ENCODE measurements around the gene THADA.
"Not testable (repeated sequence)": the region's sequence is repeated elsewhere in the genome, so short reads cannot be mapped to it uniquely, and the experiment has no call there.

Gene THADA

GRCh38 chr2:43455296-43455695 lies 140.5 kb downstream of the THADA start:
- H3K27ac ChIP-seq (ENCODE audit: low read depth, low read length), result no peak overlapping the region
- no peaks in the 10 kb centered on the region for H3K9me3 ChIP-seq (ENCODE audit: control insufficient read depth, insufficient read depth, low read depth, low read length)
- H3K36me3 ChIP-seq (ENCODE audit: control insufficient read depth, insufficient read depth, low read length), result no peaks in the 10 kb centered on the region
- no peak overlapping the region for H3K4me3 ChIP-seq (ENCODE audit: low read depth, low read length)
- H3K27me3 ChIP-seq (ENCODE audit: control insufficient read depth, insufficient read depth, low read length), result no peaks in the 10 kb centered on the region
- H3K4me1 ChIP-seq (ENCODE audit: control insufficient read depth, insufficient read depth, low read length), result no peaks in the 10 kb centered on the region
- no peak overlapping the region for H3K9ac ChIP-seq (ENCODE audit: low read length)

GRCh38 chr2:43454791-43455190 lies 141.0 kb downstream of the THADA start:
- Histone ChIP-seq H3K27ac (ENCODE audit: low read depth, low read length) (no peak overlapping the region), H3K27me3 (ENCODE audit: control insufficient read depth, insufficient read depth, low read length) (no peaks in the 10 kb centered on the region), H3K36me3 (ENCODE audit: control insufficient read depth, insufficient read depth, low read length) (no peaks in the 10 kb centered on the region), H3K4me3 (ENCODE audit: low read depth, low read length) (no peak overlapping the region), H3K9ac (ENCODE audit: low read length) (no peak overlapping the region), H3K9me3 (ENCODE audit: control insufficient read depth, insufficient read depth, low read depth, low read length) (no peaks in the 10 kb centered on the region), H3K4me1 (ENCODE audit: control insufficient read depth, insufficient read depth, low read length) (no peaks in the 10 kb centered on the region)

GRCh38 chr2:43453179-43454170 lies 142.4 kb downstream of the THADA start:
- no peak overlapping the region for H3K9ac ChIP-seq (ENCODE audit: low read length)
- H3K4me3 ChIP-seq (ENCODE audit: low read depth, low read length), result no peak overlapping the region
- peaks cover 6% of the 10 kb centered on the region for H3K4me1 ChIP-seq (ENCODE audit: control insufficient read depth, insufficient read depth, low read length)
- no peaks in the 10 kb centered on the region for H3K27me3 ChIP-seq (ENCODE audit: control insufficient read depth, insufficient read depth, low read length)
- H3K36me3 ChIP-seq (ENCODE audit: control insufficient read depth, insufficient read depth, low read length), result no peaks in the 10 kb centered on the region
- H3K27ac ChIP-seq (ENCODE audit: low read depth, low read length), result no peak overlapping the region
- H3K9me3 ChIP-seq (ENCODE audit: control insufficient read depth, insufficient read depth, low read depth, low read length), result no peaks in the 10 kb centered on the region

GRCh38 chr2:43452318-43452731 lies 143.5 kb downstream of the THADA start:
- no peak overlapping the region for H3K9ac ChIP-seq (ENCODE audit: low read length)
- H3K27me3 ChIP-seq (ENCODE audit: control insufficient read depth, insufficient read depth, low read length), result no peaks in the 10 kb centered on the region
- no peaks in the 10 kb centered on the region for H3K36me3 ChIP-seq (ENCODE audit: control insufficient read depth, insufficient read depth, low read length)
- H3K4me1 ChIP-seq (ENCODE audit: control insufficient read depth, insufficient read depth, low read length), result peaks cover 12% of the 10 kb centered on the region
- no peak overlapping the region for H3K27ac ChIP-seq (ENCODE audit: low read depth, low read length)
- no peaks in the 10 kb centered on the region for H3K9me3 ChIP-seq (ENCODE audit: control insufficient read depth, insufficient read depth, low read depth, low read length)
- H3K4me3 ChIP-seq (ENCODE audit: low read depth, low read length), result no peak overlapping the region

GRCh38 chr2:43450617-43451016 lies 145.2 kb downstream of the THADA start:
- Histone ChIP-seq H3K4me3 (ENCODE audit: low read depth, low read length) (no peak overlapping the region), H3K9ac (ENCODE audit: low read length) (no peak overlapping the region), H3K36me3 (ENCODE audit: control insufficient read depth, insufficient read depth, low read length) (no peaks in the 10 kb centered on the region), H3K9me3 (ENCODE audit: control insufficient read depth, insufficient read depth, low read depth, low read length) (no peaks in the 10 kb centered on the region), H3K4me1 (ENCODE audit: control insufficient read depth, insufficient read depth, low read length) (peaks cover 15% of the 10 kb centered on the region), H3K27ac (ENCODE audit: low read depth, low read length) (no peak overlapping the region), H3K27me3 (ENCODE audit: control insufficient read depth, insufficient read depth, low read length) (no peaks in the 10 kb centered on the region)

GRCh38 chr2:43448822-43449110 lies 147.1 kb downstream of the THADA start:
- Histone ChIP-seq H3K9ac (ENCODE audit: low read length) (no peak overlapping the region), H3K4me1 (ENCODE audit: control insufficient read depth, insufficient read depth, low read length) (peaks cover 28% of the 10 kb centered on the region), H3K4me3 (ENCODE audit: low read depth, low read length) (no peak overlapping the region), H3K27me3 (ENCODE audit: control insufficient read depth, insufficient read depth, low read length) (no peaks in the 10 kb centered on the region), H3K36me3 (ENCODE audit: control insufficient read depth, insufficient read depth, low read length) (no peaks in the 10 kb centered on the region), H3K9me3 (ENCODE audit: control insufficient read depth, insufficient read depth, low read depth, low read length) (no peaks in the 10 kb centered on the region), H3K27ac (ENCODE audit: low read depth, low read length) (peak overlapping the region; percentile 86)

- H3K4me3 ChIP-seq (ENCODE audit: low read depth, low read length), result no peak overlapping the region
- no peak overlapping the region for H3K9ac ChIP-seq (ENCODE audit: low read length)
- peaks cover 30% of the 10 kb centered on the region for H3K4me1 ChIP-seq (ENCODE audit: control insufficient read depth, insufficient read depth, low read length)
- no peaks in the 10 kb centered on the region for H3K27me3 ChIP-seq (ENCODE audit: control insufficient read depth, insufficient read depth, low read length)
- no peaks in the 10 kb centered on the region for H3K9me3 ChIP-seq (ENCODE audit: control insufficient read depth, insufficient read depth, low read depth, low read length)
- no peaks in the 10 kb centered on the region for H3K36me3 ChIP-seq (ENCODE audit: control insufficient read depth, insufficient read depth, low read length)
- H3K27ac ChIP-seq (ENCODE audit: low read depth, low read length), result peak overlapping the region; percentile 86
Observed at GRCh38 chr2:43448011-43448821, 147.6 kb downstream of the THADA start.

GRCh38 chr2:43446755-43447154 lies 149.1 kb downstream of the THADA start:
- H3K9me3 ChIP-seq (ENCODE audit: control insufficient read depth, insufficient read depth, low read depth, low read length); H3K9ac ChIP-seq (ENCODE audit: low read length); H3K27ac ChIP-seq (ENCODE audit: low read depth, low read length); H3K4me3 ChIP-seq (ENCODE audit: low read depth, low read length); H3K27me3 ChIP-seq (ENCODE audit: control insufficient read depth, insufficient read depth, low read length); H3K36me3 ChIP-seq (ENCODE audit: control insufficient read depth, insufficient read depth, low read length): not testable (repeated sequence)
- peaks cover 30% of the 10 kb centered on the region for H3K4me1 ChIP-seq (ENCODE audit: control insufficient read depth, insufficient read depth, low read length)

- no peak overlapping the region for H3K27ac ChIP-seq (ENCODE audit: low read depth, low read length)
- no peak overlapping the region for H3K4me3 ChIP-seq (ENCODE audit: low read depth, low read length)
- H3K27me3 ChIP-seq (ENCODE audit: control insufficient read depth, insufficient read depth, low read length), result no peaks in the 10 kb centered on the region
- no peaks in the 10 kb centered on the region for H3K9me3 ChIP-seq (ENCODE audit: control insufficient read depth, insufficient read depth, low read depth, low read length)
- no peak overlapping the region for H3K9ac ChIP-seq (ENCODE audit: low read length)
- H3K36me3 ChIP-seq (ENCODE audit: control insufficient read depth, insufficient read depth, low read length), result no peaks in the 10 kb centered on the region
- H3K4me1 ChIP-seq (ENCODE audit: control insufficient read depth, insufficient read depth, low read length), result peaks cover 30% of the 10 kb centered on the region
Observed at GRCh38 chr2:43445781-43446180, 150.1 kb downstream of the THADA start.

- no peak overlapping the region for H3K4me3 ChIP-seq (ENCODE audit: low read depth, low read length)
- no peak overlapping the region for H3K27ac ChIP-seq (ENCODE audit: low read depth, low read length)
- H3K4me1 ChIP-seq (ENCODE audit: control insufficient read depth, insufficient read depth, low read length), result peaks cover 30% of the 10 kb centered on the region
- H3K9me3 ChIP-seq (ENCODE audit: control insufficient read depth, insufficient read depth, low read depth, low read length), result no peaks in the 10 kb centered on the region
- no peaks in the 10 kb centered on the region for H3K27me3 ChIP-seq (ENCODE audit: control insufficient read depth, insufficient read depth, low read length)
- H3K9ac ChIP-seq (ENCODE audit: low read length), result no peak overlapping the region
- no peaks in the 10 kb centered on the region for H3K36me3 ChIP-seq (ENCODE audit: control insufficient read depth, insufficient read depth, low read length)
Observed at GRCh38 chr2:43444989-43445645, 150.7 kb downstream of the THADA start.

- Histone ChIP-seq H3K9me3 (ENCODE audit: control insufficient read depth, insufficient read depth, low read depth, low read length) (no peaks in the 10 kb centered on the region), H3K4me3 (ENCODE audit: low read depth, low read length) (no peak overlapping the region), H3K27me3 (ENCODE audit: control insufficient read depth, insufficient read depth, low read length) (no peaks in the 10 kb centered on the region), H3K27ac (ENCODE audit: low read depth, low read length) (no peak overlapping the region), H3K36me3 (ENCODE audit: control insufficient read depth, insufficient read depth, low read length) (no peaks in the 10 kb centered on the region), H3K9ac (ENCODE audit: low read length) (no peak overlapping the region), H3K4me1 (ENCODE audit: control insufficient read depth, insufficient read depth, low read length) (peaks cover 22% of the 10 kb centered on the region)
Observed at GRCh38 chr2:43443282-43443681, 152.6 kb downstream of the THADA start.
